Esophagus squamous epithelium (tissue), 5 donors: ENCODE data around the gene EPHA5. TPM values are rescaled to one million over a fixed set of nuclear protein-coding genes. Genes with fewer than 3 reads are reported as not detected.

Experiments used
- DNase-seq: peaks from one replicate; lab custom pipeline; 2025; lab: John Stamatoyannopoulos, UW
- H3K27ac ChIP-seq, 4 donors: fragments of 200-600 bp; sonication (generic); one replicate each; pipeline ENCODE4 v1.5.1; 2016 to 2019; ENCODE audit warnings: mild to moderate bottlenecking in 1 of 4
- H3K27me3 ChIP-seq, 4 donors: fragments of 200-600 bp; sonication (generic); 1 replicate in 3 of 4; 2 replicates in 1 of 4; pipeline versions ENCODE4 v1.5.1 to v1.6.0; 2017 to 2021; ENCODE audit warnings: antibody characterized with exemption in 1 of 4
- H3K36me3 ChIP-seq, 3 donors: fragments of 200-600 bp; sonication (generic); one replicate each; pipeline ENCODE4 v1.5.1; 2016 to 2019
- H3K4me1 ChIP-seq, 3 donors: fragments of 200-600 bp; sonication (generic); one replicate each; pipeline ENCODE4 v1.5.1; 2017 to 2019
- H3K4me3 ChIP-seq, 4 donors: fragments of 200-600 bp; sonication (generic); 1 replicate in 3 of 4; 2 replicates in 1 of 4; pipeline ENCODE4 v1.5.1; 2016 to 2019; ENCODE audit warnings: mild to moderate bottlenecking in 2 of 4, moderate library complexity in 1 of 4
- H3K9me3 ChIP-seq, 3 donors: fragments of 200-600 bp; sonication (generic); one replicate each; pipeline ENCODE4 v1.5.1; 2016 to 2019
- POLR2A ChIP-seq, 4 donors: fragments of 450-650 bp; IDR thresholded peaks; one replicate each; pipeline ENCODE4 v1.6.1; 2017; ENCODE audit warnings: antibody characterized with exemption in 4 of 4, mild to moderate bottlenecking in 4 of 4, moderate library complexity in 3 of 4
- WGBS, 2 donors: methylation state at CpG; one replicate each; pipeline ENCODE4 v1.1.5; 2018; 5-methylcytosine and 5-hydroxymethylcytosine counted together
- intact Hi-C: fragments of 100-400 bp; cut with DNase I; formaldehyde crosslinking; loops from one replicate; pipeline ENCODE4 v1.15.0; 2022
- total RNA-seq, 4 donors: library from RNA; depleted of rRNA; stranded (reverse); fragments of >200 nt; gene quantifications; one replicate each; pipeline ENCODE4 v1.1.0, GENCODE V29; 2016
- TF ChIP-seq, protein P1 (sequence below), 6 experiments: fragments of 450-650 bp in 4 of 6; fragments of 200-600 bp in 2 of 6; sonication (generic) in 2 of 6; IDR thresholded peaks; one replicate each; pipeline ENCODE4 v1.5.1; 2016 to 2019; ENCODE audit warnings: antibody characterized with exemption in 6 of 6, mild to moderate bottlenecking in 4 of 6, moderate library complexity in 4 of 6
- donor health status: DM: yes; HTN: yes; CAD: no.

The EPHA5 gene
- total RNA-seq, 4 donors from 2014 or later = under 0.01 to 0.06 TPM; not detected in 2

- Histone ChIP-seq H3K9me3 (no peaks in the 10 kb centered on the region), H3K27me3 (no peaks in the 10 kb centered on the region), H3K36me3 (no peaks in the 10 kb centered on the region), H3K27ac (no peak overlapping the region), H3K4me1 (no peaks in the 10 kb centered on the region), H3K4me3 (no peak overlapping the region)
- no peak for DNase-seq
- 24 to 37% methylated on average over 4 of the region's 4 CpGs for WGBS, 2 donors
- no peak for TF ChIP-seq POLR2A (IDR thresholded peaks at IDR 0.05)
- TF ChIP-seq, protein P1, sequence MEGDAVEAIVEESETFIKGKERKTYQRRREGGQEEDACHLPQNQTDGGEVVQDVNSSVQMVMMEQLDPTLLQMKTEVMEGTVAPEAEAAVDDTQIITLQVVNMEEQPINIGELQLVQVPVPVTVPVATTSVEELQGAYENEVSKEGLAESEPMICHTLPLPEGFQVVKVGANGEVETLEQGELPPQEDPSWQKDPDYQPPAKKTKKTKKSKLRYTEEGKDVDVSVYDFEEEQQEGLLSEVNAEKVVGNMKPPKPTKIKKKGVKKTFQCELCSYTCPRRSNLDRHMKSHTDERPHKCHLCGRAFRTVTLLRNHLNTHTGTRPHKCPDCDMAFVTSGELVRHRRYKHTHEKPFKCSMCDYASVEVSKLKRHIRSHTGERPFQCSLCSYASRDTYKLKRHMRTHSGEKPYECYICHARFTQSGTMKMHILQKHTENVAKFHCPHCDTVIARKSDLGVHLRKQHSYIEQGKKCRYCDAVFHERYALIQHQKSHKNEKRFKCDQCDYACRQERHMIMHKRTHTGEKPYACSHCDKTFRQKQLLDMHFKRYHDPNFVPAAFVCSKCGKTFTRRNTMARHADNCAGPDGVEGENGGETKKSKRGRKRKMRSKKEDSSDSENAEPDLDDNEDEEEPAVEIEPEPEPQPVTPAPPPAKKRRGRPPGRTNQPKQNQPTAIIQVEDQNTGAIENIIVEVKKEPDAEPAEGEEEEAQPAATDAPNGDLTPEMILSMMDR (IDR thresholded peaks at IDR 0.05) = no peak
- intact Hi-C loops = no loop called here
Measured at GRCh38 chr4:65399084-65399483, 271.2 kb downstream of the EPHA5 start.

DNA sequence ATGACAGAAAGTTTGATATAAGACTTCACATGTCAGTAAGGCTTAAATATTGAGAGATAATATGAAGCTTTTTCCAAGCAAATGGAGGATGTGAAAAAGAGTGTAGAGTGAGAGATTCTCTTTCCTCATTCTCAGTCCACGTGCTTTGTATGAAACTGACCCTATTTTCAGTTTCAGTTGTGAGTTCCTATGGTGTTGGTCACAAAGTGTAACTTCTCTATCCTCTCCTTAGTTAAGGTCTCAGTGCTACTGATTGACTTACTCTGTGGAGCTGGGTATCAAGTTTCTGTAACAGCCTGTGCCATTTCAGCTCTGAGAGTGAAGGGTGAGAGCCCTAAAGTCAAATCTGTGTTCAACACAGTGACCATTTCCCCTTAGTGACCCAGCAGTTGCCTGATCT lies 277.2 kb downstream of the EPHA5 start:
- intact Hi-C loops = no loop called here
- no peak overlapping the region for H3K4me3 ChIP-seq
- no peaks in the 10 kb centered on the region for H3K36me3 ChIP-seq
- H3K4me1 ChIP-seq = no peaks in the 10 kb centered on the region
- TF ChIP-seq POLR2A (IDR thresholded peaks at IDR 0.05) = no peak
- TF ChIP-seq, protein P1 (IDR thresholded peaks at IDR 0.05) = no peak
- H3K27me3 ChIP-seq = no peaks in the 10 kb centered on the region
- H3K27ac ChIP-seq = no peak overlapping the region
- no peaks in the 10 kb centered on the region for H3K9me3 ChIP-seq
- 44 to 46% methylated on average over 1 of the region's 1 CpG for WGBS, 2 donors
- DNase-seq = no peak

GRCh38 chr4:65392488-65392887 lies 277.8 kb downstream of the EPHA5 start:
- no peak for DNase-seq
- Histone ChIP-seq H3K36me3 (no peaks in the 10 kb centered on the region), H3K9me3 (no peaks in the 10 kb centered on the region), H3K27ac (no peak overlapping the region), H3K27me3 (no peaks in the 10 kb centered on the region), H3K4me1 (no peaks in the 10 kb centered on the region), H3K4me3 (no peak overlapping the region)
- intact Hi-C loops = no loop called here
- TF ChIP-seq, protein P1 (IDR thresholded peaks at IDR 0.05) = no peak
- no peak for TF ChIP-seq POLR2A (IDR thresholded peaks at IDR 0.05)
- 6 to 30% methylated on average over 2 of the region's 2 CpGs for WGBS, 2 donors

GRCh38 chr4:65391814-65392213 lies 278.5 kb downstream of the EPHA5 start:
- Histone ChIP-seq H3K27me3 (no peaks in the 10 kb centered on the region), H3K27ac (no peak overlapping the region), H3K36me3 (no peaks in the 10 kb centered on the region), H3K4me1 (no peaks in the 10 kb centered on the region), H3K4me3 (no peak overlapping the region), H3K9me3 (no peaks in the 10 kb centered on the region)
- DNase-seq = no peak
- no peak for TF ChIP-seq POLR2A (IDR thresholded peaks at IDR 0.05)
- TF ChIP-seq, protein P1 (IDR thresholded peaks at IDR 0.05) = no peak
- WGBS, 2 donors = 49 to 66% methylated on average over 2 of the region's 2 CpGs
- intact Hi-C loops = no loop called here

DNA sequence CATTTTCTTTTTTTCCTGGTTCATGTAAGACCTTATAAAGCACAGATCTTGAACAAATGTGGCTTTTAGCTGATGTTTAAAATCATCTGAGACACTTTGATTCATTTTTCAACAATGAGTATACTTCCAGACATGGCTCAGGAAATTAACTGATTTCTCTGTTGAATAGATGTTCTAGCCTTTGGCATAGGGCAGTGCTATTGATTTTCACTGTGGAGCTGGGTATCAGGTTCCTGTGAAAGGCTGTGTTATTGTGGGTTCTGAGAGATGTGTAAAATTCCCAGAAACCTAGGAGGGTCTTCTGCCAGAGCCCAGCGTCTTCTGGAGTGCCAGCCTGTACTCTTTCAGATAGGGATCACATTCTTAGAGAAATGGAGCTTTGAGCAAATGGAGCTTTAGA lies 278.9 kb downstream of the EPHA5 start:
- no peaks in the 10 kb centered on the region for H3K27me3 ChIP-seq
- 55 to 89% methylated on average over 1 of the region's 1 CpG for WGBS, 2 donors
- H3K27ac ChIP-seq = no peak overlapping the region
- H3K36me3 ChIP-seq = no peaks in the 10 kb centered on the region
- no peak overlapping the region for H3K4me3 ChIP-seq
- H3K4me1 ChIP-seq = no peaks in the 10 kb centered on the region
- TF ChIP-seq POLR2A (IDR thresholded peaks at IDR 0.05) = no peak
- TF ChIP-seq, protein P1 (IDR thresholded peaks at IDR 0.05) = no peak
- DNase-seq = no peak
- H3K9me3 ChIP-seq = no peaks in the 10 kb centered on the region
- intact Hi-C loops = no loop called here
